GM11168 (cell line): ENCODE results near the gene NEDD8.

Experiments
- in situ Hi-C: fragments of 300-500 bp; cut with MboI; formaldehyde crosslinking; loops from one replicate; pipeline ENCODE4 v1.12.0; 2022; ENCODE audit warnings: low sequenced_read_pairs; ENCODE audit not compliant: unreplicated experiment

The NEDD8 gene

DNA sequence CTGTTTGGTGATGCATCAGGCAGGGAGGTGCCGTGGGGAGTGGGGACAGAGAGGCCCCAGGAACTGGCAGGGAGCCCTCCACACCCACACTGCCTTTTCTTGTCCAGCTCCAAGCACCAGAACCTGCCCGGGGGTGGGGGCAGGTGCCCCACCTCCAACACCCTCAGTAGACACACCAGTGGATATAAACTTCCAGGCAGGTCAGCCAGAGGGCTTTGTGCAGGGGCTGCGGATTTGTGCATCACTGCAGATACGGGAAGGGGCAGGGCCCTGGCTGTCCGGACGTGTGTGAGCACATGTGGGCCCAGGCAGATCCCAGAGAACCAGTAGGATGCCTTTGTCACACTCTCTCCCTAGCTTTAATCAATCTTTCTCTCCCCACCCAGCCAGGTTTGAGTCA, 32.1 kb upstream of the NEDD8 start:
- in situ Hi-C loops: no loop called here

DNA sequence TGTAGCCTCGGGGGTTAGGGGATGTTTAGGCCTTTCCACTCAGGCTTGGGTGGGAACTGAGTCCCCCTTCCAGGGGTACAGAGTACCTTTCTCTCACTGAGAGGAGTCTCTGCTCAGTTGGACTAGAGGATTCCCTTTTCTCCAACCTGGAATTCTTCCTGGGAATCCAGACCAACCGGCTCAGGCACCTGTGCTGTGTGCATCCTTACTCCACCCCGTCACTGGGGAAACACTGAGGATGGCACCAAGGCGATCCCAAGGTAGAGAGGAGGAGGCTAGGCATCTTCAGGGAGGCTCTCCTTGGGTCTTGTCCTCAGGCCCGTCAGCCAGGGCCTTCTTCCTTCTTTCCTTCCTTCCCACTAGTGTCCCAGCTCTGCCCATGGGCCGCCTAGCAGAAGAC, 31.7 kb upstream of the NEDD8 start:
- in situ Hi-C loops: no loop called here

DNA sequence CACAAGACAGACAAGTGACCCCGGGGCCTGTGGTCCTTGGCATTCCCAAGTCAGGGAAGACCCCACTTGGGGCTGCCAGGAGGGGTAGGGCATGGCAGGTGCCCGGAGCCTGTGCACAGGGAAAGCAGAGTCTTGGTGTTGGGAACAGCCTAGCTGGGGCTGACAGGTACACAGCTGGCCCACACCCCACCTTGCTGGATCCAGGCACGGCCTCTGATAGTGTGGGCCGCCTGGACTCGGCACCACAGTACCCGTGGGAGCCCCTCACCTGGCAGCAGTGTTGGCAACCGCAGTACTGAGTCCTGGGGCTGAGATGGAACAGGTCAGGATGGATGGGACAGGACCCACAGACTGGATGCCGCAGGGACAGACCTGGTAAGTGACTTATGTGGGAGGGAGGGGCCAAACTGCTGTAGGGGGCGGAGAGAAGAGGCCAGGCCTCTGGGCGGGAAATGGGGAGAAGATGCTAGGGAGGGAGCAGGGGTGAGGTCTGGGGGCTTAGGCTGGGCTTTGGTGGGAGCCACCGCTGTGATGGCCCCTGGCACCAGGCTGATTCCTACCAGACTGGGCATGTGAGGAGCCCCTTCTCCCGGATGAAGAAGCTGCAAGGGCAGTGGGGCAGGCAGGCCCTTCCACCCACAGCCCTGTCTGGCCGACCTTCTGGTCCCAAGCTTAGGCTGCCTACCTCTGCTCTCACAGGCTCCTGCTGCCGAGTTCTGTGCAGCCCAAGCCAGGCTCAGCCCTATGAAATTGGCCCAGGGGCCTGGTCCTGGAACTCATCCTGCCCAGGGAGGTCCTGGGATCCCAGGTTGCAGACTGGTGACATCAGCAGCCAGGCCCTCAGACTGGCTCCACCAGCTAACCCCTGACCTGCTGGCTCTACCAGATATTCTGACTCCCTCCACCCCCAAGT, 30.9 kb upstream of the NEDD8 start, which contains the start of gene TGM1:
Gene TGM1 (minus strand): TSS at position 357 of the 913 bp plus-strand sequence. CDS start 825 bp downstream, outside the sequence.
- in situ Hi-C loops: no loop called here

GRCh38 chr14:24261969-24262327, 29.8 kb upstream of the NEDD8 start:
- in situ Hi-C loops: no loop called here

- in situ Hi-C loops: no loop called here
Observed at GRCh38 chr14:24261256-24261968, 29.2 kb upstream of the NEDD8 start.

GRCh38 chr14:24260780-24261157, 28.6 kb upstream of the NEDD8 start:
- in situ Hi-C loops: no loop called here

DNA sequence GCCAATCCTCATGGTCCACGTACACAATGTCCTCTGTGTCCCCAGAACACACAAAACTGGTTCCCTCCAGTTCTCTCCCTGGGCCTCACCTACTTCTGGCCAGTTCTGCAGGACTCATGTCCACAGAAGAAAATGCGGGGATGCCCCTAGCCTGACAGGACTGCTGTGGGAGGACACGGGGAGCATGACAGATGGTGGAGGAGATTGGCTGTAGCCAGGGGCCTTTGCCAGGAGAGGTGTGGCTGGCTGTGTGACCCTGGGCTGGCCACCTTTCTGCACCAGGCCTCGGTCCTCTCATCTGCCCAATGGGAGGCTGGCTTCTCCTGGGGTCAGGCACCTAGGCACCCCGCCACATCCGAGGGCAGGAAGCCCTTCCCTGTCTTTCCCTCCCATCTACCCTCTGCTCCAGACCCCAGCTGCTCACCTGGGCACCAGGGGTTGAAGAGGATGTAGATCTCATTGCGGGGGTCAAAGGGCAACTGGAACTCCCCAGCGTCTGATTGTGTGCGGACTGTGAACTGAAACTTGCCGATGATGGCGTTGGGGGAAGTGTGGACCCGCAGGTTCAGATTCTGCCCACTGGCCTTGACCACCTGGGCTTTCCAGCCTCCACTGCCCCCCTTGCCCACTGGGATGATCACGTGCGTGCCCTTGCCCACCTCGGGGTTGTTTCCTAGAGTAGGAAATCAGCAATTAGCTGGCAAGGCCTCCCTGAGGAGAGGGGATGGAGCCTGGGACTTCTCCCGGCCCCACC, 28.0 kb upstream of the NEDD8 start:
- in situ Hi-C loops: no loop called here

- in situ Hi-C loops: no loop called here
Observed at GRCh38 chr14:24259282-24260025, 27.3 kb upstream of the NEDD8 start.

DNA sequence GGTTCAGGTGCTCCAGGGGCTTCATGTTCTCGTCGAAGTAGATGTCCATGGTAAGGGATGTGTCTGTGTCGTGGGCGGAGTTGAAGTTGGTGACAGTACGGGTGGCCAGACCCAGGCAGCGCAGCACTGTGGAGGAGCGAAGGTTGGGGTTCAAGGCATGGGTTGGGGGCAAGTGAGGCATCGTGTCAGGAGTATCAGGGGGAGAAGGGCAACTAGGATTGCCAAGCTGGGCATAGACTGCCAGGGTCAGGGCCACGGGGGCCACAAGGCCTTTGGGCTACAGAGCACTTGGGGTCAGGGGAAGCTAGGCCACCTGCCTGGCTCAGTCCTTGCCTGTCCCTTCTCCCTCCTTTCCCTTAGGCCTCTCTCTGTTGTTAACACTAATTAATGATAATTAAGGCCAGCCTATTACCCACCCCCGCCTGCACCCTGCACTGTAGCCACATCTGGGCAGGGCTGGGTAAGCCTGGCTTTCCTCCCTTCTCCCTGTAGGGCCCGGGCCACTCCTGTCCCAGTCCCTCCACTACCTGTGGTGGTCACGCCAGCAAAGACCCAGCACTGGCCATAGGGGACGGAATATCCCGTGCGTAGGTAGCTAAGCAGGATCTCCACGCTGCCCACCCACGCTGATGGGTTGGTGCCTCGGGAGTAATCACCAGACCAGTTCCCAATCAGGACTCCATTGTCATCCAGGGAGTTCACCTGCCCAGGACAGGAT, 26.5 kb upstream of the NEDD8 start:
- in situ Hi-C loops: no loop called here

DNA sequence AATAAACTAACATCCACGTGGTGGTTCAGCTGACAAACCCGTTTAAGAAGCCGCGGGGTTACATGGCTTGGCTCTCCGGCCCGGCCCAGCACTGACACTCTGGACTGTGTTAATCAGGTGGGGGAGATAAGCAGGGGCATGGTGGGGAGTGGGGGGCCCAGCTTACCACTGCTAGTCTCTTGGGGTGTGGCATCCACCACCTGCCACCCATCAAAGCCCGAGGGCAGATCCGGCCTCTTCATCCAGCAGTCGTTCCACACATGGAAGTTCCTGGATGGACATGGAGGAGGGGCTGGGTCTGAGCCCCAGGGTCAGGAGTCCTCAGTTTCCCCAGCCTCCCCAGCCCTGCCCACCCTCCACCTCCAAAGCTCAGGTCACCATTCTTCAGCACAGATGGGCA, 26.0 kb upstream of the NEDD8 start:
- in situ Hi-C loops: no loop called here

DNA sequence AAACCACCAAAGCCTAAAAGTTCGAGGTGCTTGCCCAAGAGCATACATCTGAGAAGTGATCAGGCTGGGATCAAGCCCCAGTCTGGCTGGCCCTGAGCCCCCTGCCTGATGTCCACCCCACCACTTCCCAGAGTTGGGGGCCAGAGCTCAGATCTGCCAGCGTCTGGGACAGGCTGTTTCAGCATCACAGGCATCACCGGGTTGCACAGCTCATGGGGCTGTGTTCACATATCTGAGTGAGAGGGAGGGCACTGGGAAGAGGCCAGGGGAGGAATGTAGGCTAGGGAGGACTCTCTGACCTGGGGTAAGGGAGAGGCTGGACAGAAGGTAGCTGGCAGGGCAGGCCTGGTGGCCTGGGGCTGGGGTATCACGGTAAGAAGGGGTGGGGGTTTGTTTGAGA, 24.8 kb upstream of the NEDD8 start:
- in situ Hi-C loops: no loop called here

DNA sequence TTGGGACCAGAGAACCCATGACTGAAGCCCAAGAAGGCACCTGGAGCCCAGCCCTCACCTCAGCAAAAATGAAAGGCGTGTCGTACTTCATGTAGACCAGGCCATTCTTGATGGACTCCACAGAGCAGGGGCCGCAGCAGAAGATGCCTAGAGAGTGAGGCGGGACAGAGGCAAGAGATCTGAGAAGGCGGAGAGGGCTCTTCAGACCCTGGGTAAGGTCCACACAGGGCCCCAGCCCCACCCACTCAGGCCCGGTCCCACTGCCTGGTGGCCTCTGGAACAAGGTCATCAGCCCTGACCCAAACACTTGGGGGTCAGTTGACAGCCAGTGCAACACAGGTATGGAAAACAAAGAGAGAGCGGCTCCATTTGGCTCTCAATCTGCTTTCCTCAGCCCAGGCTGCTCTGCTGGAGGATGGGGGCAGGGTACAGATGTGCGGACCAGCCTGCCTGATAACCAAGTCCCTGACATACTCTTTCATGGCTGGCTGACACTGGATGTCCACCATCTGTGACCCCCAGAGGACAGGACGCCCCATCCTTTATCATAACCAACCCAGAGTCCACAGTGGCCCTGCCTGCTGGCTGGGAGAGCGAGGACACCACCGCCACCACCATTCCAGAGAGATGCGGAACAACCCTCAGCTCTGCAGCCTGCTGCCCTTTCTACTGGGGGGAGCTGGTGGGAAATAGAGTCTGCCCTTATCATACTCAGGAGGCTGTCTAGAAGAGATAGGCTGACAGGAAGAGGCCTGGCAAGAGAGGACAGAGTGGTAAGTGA, 24.0 kb upstream of the NEDD8 start:
- in situ Hi-C loops: no loop called here

DNA sequence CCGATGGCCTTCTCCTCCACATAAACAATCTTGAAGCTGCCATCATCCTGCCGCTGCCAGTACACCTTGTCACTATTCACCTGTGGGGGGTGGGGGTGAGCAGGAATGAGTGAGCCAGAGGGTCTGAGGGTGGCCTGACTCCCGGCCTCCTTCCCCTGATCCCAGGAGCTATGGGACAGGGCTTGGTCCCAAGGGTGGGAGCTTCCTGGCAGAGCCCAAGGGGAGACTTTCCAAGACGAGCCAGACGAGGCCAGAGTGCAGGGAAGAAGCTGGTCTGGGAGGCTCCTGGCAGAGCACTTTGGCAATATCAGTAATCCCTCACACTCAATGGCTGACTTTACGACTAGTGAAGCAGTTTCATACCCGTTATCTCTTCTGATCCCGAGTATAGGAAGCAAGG, 23.3 kb upstream of the NEDD8 start:
- in situ Hi-C loops: no loop called here

DNA sequence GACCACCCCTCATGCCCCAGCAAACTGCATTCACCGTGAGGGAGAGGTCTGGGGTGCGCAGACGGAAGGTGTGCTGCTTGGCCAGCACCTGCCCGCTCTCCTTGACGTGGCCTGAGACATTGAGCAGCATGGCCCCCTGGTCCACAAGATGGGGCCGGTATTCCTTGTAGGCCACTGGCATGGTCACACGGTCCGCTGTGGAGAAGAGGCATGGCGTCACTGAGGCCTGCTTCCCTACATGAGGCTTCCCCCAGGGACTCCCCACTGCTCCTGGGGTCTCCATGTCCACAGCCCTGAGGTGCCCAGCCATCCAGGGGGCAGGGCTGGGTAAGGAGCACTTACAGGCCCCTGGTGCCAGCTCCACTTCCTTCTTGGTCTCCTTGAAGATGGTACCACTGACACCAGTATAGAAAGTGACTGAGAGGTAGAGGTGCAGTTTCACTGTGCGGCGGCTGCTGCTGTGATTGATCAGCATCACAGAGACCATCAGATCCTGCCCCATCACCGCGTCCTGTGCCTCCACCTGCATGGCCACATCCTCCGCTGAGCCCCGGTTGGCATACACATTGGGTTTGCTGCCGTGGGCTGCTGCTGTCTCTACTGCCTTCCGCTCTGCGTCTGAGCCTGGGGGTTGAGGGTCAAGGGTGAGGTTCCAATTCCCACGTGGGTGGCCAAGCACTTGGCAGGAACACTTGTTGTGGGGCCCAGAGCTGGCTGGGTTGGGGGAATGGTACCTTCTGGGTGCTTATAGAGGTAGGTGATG, 22.6 kb upstream of the NEDD8 start:
- in situ Hi-C loops: no loop called here

DNA sequence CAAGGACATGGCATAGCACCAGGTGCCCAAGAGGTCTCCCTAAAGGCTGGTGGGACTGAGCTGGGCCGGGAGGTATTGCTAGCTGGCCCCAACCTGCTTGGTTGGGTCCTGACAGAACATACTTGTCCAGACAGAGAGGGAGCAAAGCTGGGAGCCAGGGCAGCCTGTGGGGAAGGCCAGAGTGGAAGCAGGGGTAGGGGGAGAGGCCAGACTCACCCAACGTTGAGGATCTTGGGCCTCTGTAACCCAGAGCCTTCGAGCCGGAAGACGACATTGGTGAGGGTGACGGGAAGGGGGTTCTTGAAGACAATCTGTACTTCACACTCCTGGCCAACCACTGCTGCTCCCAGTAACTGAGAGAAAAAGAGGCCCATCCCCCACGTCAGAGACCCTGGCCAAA, 21.8 kb upstream of the NEDD8 start:
- in situ Hi-C loops: no loop called here

- in situ Hi-C loops: no loop called here
Observed at GRCh38 chr14:24252289-24253124, 20.3 kb upstream of the NEDD8 start.

DNA sequence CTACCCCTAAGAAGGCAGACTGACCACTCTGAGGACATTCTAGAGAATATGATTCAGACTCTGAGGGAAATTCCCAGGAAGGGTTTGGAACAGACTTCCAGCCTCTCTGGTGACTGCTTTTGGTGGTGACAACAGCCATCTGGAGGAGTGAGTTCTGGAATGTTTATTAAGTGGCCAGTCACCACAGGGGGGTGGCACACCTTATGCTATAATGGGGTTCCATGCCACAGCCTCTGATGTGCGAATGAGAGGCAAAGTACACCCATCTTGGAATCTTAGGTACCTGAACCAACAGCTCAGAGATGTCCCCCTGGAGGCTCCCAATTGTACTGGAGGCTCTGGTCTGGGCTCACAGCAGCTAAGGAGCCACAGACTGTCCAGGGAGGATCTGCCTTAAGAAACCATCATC, 19.7 kb upstream of the NEDD8 start:
- in situ Hi-C loops: no loop called here
